DND-41 (cell line): ENCODE results near the gene TAP2.

Source experiments
- CTCF ChIP-seq: IDR thresholded peaks from 2 replicates; pipeline ENCODE4 v1.5.1; 2012; ENCODE audit warnings: borderline replicate concordance, low read length, moderate library complexity, mild to moderate bottlenecking; ENCODE audit not compliant: poor library complexity, severe bottlenecking; ENCODE audit errors: extremely low read depth
- EZH2 ChIP-seq: IDR thresholded peaks from 3 replicates; pipeline ENCODE4 v1.6.1; 2012; ENCODE audit warnings: borderline replicate concordance, low read depth, mild to moderate bottlenecking, moderate library complexity, low read length, inconsistent platforms; ENCODE audit not compliant: severe bottlenecking

- peak; percentile 98 for TF ChIP-seq CTCF
- TF ChIP-seq EZH2 = no peak
Observed at GRCh38 chr6:32868257-32868788, 29.8 kb upstream of the TAP2 start.
